Activated naive CD4-positive, alpha-beta T cell treated with Interleukin-2 at 50 U/mL for 16 hours (primary cell): ENCODE measurements around the gene CDH12.
"Not testable (repeated sequence)": the region's sequence is repeated elsewhere in the genome, so short reads cannot be mapped to it uniquely, and the experiment has no call there.

Experiments used
- DNase-seq: peaks from one replicate; pipeline ENCODE4 v3.0.0-alpha.2; 2020

CDH12 gene

GRCh38 chr5:22554475-22554874 is 298.7 kb downstream of the CDH12 start:
- no peak for DNase-seq

- no peak for DNase-seq
Measured at GRCh38 chr5:22549876-22550671, 303.1 kb downstream of the CDH12 start.

- no peak for DNase-seq
Measured at GRCh38 chr5:22542340-22542739, 310.8 kb downstream of the CDH12 start.

GRCh38 chr5:22541037-22541436 is 312.1 kb downstream of the CDH12 start:
- no peak for DNase-seq

DNA sequence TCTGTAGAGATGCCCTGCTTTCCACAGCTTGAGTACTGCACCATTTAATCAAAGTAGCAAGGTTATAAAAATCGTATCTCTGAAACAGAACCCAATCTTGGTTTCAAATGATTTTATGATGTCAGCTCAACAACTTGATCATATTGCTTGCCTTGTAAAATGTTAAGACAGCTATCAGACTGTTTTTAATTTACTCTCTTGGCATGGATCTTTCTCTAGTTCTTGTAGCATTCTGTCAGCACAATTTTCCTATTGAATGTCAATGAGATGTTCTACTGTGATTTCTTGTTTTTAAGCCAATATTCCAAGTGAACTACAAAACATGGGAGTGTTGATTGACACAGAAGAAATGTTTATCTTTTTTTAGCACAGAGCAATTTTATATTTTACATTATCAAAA is 313.4 kb downstream of the CDH12 start:
- no peak for DNase-seq

GRCh38 chr5:22531986-22532385 is 321.2 kb downstream of the CDH12 start:
- no peak for DNase-seq

GRCh38 chr5:22521521-22521920 is 331.6 kb downstream of the CDH12 start:
- DNase-seq, result no peak

DNA sequence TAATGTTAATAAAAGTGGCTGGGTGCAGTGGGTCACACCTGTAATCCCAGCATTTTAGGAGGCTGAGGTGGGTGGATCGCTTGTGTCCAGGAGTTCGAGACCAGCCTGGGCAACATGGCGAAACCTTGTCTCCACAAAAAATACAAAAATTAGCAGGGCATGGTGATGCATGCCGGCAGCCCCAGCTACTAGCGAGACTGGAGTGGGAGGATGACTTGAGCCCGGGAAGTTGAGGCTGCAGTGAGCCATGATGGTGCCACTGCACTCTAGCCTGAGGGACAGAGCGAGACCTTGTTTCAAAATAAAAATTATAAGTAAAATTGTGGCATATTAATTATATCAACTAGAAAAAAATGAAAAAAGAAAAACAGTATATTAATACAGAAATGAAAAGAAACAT is 336.6 kb downstream of the CDH12 start:
- not testable (repeated sequence) for DNase-seq

GRCh38 chr5:22514231-22514630 is 338.9 kb downstream of the CDH12 start:
- DNase-seq, result no peak

DNA sequence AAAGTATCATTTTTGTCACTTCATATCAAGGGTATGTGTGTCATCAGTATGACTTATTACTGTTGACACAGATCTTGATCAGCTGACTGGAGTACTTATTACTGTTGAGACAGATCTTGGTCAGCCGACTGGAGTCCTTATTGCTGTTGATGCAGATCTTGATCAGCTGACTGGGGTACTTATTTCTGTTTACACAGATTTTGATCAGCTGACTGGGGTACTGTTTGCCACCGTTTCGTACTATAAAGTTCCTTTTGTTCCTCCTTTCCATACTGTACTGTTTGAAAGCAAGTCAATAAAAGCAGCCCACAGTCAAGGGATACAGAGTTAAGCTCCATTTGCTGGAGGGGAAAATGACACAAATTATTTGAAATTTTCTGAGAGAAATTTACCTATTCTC is 347.3 kb downstream of the CDH12 start:
- DNase-seq, result no peak

GRCh38 chr5:22504411-22504810 is 348.7 kb downstream of the CDH12 start:
- DNase-seq, result no peak

- DNase-seq, result no peak
Measured at GRCh38 chr5:22500556-22500955, 352.6 kb downstream of the CDH12 start.

GRCh38 chr5:22496666-22497065 is 356.5 kb downstream of the CDH12 start:
- no peak for DNase-seq

DNA sequence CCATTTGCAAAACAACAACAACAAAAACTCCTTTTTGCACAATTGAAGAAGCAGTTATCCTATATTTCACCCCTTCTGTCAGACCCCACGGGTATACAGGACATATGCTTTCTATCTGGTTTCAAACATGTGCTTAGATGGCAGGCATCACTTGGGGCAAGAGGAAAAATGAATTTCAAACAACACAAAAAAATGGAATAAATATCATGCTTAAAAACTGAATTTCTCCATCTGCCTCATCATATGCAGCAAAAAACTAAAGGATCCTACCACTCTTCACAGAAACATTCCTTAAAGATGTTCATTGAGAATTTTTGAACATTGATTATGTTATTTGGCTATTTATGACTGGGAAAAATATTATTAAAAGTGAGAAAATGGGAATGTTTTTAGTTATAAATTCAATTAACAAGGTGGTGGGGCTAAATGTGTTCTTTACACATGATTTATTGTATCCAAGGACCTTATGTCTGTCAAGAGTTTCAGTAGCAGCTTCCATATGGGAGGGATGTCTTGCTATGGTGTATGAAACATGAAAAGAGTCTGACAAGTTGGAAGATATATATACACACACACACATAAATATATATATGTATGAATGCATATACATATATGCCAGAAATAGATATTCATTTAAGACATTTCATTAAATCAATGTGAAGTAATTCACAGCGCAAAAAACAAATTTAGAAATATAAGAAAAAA is 358.0 kb downstream of the CDH12 start:
- DNase-seq, result no peak

GRCh38 chr5:22488427-22488826 is 364.7 kb downstream of the CDH12 start:
- no peak for DNase-seq

GRCh38 chr5:22480305-22480704 is 372.8 kb downstream of the CDH12 start:
- DNase-seq, result no peak

GRCh38 chr5:22473886-22474285 is 379.3 kb downstream of the CDH12 start:
- no peak for DNase-seq

DNA sequence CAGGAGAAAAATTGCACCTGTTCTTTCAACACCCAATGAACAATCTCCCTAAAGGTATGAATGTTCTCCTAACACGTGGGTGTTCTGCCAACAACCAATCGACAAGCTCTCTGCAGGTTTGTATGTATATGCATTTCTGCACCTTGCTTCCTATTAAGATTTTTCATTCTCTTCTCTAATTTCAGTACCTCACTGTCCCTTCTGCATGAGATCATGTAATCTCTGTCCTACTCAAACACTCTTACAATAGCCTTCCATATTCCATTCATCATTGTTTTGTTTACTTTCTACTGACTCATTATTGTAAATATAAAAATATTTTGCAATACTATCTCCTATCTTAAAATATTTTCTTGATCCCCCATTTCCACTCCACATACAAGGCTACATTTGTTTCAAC is 382.0 kb downstream of the CDH12 start:
- no peak for DNase-seq

DNA sequence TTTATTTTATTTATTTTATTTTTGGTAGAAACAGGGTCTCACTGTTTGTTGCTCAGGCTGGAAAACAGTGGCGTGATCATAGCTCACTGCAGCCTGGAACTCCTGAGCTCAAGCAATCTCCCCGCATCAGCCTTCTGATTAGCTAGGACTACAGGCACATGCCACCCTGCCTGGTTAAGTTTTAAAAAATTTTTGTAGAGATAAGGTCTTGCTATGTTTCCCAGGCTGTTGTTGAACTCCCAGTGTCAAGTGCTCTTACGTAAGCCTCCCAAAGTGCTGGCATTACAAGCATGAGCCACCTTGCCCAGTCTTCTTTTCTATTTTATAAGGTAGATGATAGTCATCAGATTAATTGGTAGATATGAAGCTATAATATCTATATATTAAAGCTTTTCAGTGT is 382.7 kb downstream of the CDH12 start:
- DNase-seq, result no peak

- DNase-seq, result no peak
Measured at GRCh38 chr5:22465616-22466015, 387.5 kb downstream of the CDH12 start.

DNA sequence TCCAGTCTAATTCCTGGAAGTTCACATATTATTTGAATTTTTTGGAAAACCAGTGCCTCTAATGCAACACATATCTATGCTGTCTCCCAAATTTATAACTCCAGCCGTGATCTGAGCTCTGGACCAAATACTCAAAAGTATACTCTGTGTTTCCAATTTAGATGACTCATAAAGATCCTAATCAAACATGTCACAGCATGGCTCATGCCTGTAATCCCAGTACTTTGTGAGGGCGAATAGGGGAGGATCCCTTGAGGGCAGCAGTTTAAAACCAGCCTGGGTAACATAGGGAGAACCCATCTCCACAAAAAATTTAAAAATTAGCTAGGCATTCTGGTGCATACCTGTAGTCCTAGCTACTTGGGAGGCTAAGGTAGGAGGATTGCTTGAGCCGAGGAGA is 388.0 kb downstream of the CDH12 start:
- DNase-seq, result no peak

DNA sequence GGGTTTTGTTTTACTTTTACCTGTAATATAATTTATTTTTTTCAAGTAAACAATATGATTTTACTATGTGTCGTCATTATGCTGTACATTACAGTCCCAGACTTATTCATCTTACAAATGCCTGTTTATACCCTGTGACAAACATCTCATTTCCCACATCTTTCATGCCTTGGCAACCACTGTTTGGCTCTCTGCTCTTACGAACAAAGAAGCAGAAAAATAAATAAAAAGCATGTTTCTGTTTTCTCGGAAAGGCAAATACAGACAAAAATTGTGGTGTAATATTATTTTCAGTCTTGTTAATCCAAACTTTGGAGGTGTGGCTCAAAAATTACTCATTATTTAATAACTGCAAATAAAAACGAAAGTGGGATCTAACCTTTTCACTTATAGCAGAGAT is 393.0 kb downstream of the CDH12 start:
- DNase-seq, result no peak

DNA sequence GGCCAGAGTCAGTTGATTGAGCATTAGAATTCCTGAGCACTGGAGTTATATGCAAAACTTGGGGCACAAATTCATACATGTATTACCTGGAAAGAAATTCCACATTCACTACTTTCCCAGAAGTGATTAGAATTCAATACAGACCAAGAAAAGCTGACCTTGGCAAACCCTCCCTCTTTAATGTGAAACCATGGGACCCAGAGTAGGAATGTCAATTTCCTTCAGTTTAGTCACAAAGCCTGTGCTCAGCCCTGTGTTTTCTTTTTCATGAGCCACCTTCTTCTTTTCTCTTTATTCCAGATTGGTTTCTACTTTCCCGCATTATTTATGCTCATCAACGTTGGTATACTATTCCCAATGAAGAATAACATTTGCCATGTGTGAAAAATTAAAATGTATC is 420.2 kb downstream of the CDH12 start:
- no peak for DNase-seq

DNA sequence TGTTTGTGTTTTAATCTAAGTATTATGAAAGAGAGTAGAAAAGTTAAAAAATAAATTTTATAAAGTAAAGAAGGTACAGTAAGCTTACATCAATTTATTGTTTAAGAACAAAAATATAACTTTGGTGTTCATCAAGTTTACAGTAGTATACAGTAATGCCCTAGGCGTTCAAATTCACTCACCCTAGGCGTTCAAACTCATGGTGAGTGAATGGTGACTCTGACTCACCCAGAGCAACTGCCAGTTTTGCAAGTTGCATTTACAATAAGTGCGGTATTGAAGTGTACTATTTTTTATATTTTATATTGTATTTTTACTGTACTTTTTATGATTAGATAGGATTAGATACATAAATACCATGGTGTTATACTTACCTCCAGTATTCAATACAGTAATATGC is 421.3 kb downstream of the CDH12 start:
- no peak for DNase-seq

GRCh38 chr5:22431406-22431805 is 421.7 kb downstream of the CDH12 start:
- no peak for DNase-seq
